ENCODE results near the gene AOPEP.

Gene AOPEP

DNA sequence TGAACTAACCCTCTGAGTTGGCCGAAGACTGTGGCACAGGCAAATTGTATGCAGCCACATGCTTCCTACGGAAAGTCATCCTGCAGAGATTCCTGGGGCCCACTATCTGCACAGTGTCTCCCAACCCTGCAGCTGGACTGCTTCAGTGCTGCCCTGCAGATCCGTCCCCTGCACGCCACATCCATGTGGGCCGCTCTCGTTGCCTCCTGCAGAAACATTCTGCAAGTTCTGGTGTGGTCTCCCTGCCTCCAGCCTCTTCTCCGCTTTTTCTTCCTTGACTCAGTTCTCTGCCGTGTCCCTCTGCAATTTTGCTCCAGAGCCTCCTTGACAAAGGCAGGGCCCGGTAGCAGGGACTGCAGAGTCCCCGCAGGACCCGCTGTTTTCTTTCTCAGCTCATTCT is 249.0 kb downstream of the AOPEP start:
- no peak for DNase-seq

DNA sequence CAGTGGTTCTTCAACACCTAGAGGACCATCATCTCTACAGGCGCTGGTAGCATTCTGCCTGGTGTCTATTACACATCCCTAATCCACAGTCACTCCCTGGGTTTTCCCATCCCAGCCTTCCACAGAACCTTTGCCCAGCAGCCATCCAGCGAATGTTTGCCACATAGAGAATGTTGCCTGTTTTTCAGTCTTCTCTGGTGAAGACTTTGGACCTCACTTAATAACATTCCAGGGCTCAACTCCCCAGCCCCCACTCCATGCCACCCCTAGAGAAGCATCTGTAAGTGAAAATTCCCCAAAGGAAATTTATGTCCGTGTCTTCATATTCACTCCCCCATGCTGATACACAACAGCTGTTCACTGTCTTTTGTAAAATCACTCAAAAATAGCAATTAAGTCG is 249.6 kb downstream of the AOPEP start:
- DNase-seq, result no peak

DNA sequence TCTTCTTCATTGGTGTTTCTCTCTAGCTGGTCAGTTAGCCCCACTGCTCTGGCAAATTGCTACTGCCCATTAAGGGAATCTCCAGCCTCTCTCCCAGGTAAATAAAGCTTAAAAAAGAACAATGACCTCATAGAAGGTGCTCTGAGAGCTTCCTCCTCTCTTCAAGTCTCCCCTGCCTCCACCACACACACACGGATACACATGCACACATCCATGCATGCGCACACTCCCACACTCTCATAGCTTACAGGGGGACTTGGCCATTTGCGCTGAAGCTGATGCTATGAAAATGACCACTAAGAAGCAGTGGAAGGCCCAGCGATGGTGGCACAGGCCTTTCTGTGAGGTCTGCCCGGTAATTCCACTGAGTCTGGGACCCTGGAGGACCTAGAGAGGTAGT is 250.9 kb downstream of the AOPEP start:
- no peak for DNase-seq

DNA sequence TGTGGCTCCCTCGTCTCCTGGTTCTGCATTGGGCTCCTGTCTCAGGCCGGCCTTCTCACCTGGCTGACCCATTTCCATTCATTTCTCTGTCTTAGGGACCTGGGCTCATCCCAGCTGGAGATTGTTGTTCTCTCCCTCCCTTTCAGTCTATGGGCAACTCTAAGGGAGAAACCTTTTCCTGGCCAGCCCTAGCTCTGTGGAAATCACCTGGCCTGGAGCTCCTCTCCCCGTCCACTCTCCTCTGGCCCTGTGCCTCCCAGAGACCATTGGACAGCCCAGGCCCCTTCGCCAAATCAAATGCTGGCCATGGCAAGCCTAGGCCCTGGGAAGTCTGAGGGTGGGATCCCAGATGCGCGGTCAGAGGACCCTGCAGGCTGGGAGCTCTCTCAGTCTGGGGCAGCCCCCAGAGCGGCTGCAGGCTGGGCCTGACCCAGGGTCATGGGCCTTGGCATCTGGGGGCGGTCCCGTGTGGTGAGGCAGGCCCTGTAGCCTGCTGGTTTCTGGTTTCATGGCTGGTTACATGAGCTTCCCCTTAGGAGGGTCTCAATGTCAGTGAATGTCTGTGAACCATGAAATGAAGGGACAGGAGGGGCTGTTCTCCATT is 253.5 kb downstream of the AOPEP start:
- no peak for DNase-seq

DNA sequence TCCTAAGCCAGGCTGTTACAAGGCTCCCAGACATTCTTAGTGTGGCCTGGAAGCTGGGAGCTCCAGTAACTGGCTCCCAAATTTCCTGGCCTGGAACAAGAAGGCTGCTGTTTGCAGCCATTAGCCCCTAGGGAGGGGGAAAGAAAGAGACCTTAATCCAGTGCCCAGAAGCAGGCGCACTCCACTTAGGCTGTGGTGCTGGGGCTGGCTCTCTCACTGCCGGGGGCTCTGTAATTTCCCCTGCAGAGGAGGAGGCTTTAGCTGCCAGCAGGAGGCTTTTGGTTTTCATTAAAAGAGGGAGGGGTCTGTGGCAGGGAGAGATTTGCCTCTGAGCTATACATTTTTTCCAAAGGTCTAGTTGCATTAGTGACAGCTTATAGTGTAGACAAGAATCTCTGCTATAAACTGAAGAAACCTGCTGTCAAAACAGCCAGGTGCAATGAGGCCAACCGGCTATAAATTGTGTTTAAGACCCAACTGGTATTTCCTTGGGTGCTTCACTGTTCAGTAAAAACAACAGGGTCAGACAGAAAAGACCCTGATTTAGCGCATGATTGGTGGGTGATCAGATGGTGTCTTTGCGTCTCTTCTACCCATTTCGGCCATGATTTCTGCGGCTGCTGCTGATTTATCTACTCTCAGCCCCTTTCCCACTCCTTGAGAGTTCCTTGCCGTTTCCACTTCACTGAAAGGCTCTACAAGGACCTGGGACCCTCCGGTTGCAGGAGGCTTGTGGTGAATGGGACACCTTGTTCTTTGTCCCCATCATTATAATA is 254.6 kb downstream of the AOPEP start:
- DNase-seq, result no peak

DNA sequence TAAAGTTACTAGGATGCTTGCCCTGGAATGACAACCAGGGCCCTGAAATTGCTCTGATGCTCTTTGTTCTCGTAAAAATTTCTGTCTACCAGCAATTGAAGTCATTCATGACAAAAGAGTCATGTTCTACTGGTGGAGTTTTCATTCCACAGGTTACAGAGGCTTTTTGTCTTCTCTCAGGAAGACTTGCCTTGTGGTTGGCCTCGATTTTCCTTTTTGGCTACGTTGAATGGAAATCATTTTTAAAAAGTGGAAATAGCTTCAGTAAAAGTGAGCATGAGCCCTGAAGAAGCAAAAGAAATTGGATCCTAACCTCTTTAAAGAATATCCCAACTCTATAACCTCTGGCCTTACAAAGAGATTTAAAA is 255.2 kb downstream of the AOPEP start:
- no peak for DNase-seq

DNA sequence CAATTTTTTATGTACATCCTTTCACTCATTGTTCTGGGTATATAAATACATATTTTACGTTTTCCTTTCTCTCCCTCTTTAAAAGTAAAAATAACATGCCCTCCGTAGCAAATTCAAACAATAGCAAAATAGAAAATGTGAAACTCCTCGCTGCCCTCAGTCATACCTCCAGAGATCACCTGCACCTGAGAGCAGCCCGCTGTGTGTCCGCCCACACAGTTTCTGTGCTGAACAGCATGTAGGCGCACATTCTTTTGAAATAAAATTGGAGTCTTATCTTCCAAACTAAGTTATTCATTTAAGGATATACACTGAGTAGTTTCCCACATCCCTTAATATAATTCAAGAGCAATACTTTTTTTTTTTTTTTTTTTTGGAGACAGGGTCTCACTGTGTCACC is 255.7 kb downstream of the AOPEP start:
- no peak for DNase-seq

DNA sequence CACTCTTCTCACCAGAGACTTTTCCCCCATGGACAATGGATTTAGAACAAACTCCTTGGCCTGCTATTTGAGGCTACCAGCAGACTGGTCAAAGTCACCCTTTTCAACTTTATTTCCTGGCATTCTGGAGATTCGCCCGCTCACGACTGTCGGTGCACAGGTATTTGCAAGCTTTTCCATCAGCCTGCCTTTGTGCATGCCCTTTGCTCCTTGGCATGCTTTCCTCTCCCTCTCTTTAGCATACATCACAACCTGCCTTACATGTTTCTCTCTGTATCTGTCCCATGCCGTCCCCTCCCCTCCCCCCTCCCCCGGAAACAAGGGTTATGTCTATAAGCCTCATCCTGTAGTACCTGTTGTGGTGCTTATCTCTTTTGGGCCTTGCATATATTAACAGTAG is 257.1 kb downstream of the AOPEP start:
- no peak for DNase-seq

DNA sequence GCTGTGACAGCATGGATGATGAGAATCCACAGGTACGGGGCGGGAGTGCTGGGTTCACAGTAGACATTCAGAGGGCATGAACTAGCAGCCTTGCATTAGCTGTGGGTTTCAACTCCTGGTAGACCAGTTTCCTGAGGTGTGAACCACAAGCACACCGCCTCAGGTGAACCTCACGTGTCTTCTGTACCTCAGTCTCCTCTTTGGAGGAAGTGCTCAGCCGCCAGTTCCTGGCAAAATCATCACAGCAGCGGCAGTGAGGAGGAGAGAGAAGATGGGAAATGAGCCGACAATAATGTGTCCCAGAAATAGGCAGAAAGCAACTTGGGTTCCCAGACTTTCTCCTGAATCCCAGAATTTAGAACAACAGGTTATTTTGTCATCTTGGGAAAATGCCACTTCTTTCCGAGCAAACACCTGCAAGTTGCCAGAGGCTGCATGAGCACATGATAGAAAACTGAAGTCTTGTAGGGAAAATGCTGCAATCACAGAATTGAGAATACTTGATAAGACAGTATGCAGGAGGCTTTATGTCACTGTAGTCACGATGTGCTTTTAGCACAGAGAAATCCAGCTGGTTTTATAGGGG is 258.5 kb downstream of the AOPEP start:
- DNase-seq, result no peak

DNA sequence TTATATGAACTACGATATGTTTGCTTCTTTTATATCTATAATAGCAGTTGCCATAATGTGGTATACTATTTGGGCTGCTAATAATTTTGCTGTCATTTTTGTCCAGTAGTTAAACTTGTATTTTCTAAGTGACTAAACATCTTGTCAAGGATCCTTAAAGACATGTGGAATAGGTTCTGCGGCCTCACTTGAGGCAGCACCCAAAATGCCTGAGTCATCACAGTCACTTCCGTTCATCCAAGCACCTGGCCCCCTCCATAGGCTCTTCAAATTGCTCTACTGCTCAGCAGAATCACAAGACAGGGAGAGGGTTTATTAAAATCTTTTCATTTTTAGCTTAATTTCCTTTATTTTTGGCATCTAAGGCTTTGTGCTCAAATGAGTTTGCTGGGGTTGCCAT is 259.1 kb downstream of the AOPEP start:
- DNase-seq, result no peak

DNA sequence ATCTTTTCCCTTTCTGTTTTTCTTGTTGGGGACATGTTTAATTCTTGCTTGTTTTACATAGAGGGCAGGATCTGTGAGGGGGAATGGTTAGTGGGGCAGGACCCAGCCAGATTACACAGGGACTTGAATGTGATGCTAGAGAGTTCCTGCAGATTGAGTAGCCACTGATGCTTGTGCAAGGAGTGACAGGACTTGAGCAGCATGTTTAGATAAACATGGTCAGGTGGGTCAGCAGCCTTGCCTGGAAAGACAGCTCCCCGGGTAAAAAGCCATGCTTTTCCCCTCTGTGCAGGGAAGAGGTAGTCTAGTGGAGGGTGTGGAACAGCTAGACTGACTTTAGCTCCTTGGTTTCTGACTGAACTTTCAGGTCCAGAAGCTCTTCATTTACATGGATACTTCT is 261.2 kb downstream of the AOPEP start:
- no peak for DNase-seq

DNA sequence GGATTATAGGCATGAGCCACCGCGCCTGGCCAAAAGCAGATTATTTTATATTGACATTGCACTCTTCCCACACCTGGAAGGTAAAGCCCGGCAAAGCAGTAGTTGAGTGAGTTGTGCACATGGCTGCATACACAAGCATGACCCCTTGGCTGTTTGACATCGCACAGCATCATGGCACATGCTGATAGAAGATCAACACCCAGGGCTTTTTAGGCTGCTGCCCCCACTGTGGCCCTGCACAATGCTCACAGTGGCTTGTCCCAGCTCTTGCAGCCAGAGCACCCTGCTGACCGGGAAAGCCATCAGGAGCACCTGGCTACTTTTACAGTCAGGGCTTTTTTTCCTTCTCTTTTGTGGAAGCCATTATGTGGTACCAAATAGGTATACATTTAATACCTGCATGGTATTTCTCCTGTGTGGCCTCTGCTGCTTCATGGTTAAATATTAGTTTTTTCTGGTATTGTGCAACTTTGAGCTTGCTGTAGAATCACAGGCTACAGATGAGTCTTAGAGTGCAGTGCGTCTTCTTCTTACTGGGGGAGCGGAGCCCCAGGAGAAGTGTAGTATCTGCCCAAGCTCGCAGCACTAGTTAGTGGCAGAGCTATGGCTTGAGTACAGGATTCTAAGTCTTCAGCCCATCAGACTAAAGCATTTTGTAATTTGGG is 264.5 kb downstream of the AOPEP start:
- no peak for DNase-seq

DNA sequence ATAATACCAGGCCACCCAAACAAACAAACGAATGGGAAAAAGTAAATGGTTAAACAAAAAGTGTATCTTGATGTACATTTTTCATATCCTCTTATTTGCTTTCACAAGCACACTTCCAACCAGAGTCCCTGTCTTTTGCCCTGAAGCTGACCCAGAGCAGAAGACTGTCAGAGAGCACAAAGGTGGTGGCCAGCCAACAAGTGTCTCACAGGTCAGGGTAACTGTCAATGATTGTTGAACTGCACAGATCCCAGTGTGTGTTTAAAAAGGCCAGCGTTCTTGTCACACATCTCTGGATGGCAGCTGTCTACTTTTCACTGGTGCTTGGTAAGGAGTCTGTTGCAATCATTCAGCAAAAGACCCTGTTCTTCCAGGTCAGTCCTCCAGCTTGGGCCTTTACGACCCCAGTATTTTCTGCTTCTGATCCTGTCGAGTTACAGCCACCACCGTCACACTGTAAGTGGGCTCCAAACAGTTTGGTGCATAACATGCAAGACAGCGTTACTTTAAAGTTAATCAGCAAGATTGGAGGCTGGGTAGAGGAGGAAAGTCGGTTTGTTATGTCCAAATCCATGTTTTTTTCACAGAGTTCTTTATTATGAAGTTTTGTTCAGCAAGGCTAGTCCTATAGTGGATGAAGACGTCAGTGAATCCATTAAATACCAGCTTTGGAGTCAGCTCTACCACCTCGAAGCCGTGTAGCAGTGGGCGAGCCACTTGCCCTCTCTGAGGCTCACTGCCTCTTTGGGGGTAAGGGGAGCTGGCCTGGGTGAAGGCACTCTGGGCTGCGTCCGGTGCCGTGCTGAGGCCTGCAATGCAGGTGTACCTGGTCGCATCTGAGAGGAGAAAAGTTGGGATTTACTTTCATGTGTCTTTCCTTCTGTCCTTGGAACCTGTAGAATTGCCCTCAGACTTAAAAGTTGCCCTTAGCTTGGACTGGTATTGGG is 265.7 kb downstream of the AOPEP start:
- no peak for DNase-seq

DNA sequence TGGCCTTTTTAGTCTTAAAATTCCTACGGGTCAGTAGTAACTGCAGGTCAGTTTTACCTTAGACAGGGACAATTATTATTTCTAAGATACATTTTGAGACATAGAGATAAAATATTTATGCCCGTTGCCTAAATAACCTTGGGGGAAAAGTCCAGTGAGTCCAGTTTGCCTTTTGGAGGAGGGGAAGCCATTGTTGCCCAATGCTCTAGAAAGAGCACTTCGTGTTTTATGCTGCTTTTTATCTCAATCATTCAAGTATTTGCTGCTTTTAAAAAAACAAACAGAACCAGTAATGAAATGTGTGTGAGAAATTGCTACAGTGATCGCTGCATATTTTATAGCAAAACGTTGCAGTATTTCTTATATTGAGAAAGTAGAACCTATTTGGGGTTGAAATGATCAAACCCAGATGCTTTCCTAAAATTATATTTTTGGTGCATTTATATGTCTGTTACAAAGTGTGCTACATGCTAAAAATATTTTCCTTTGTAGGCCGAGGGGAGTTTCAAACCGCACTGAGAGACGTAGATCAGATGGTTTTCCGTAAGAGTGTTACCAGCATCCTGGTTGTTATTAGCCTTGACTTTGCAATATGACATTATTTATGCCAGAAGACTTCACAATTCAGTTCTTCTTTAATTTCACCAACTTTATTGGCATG is 266.8 kb downstream of the AOPEP start:
- DNase-seq, result no peak

DNA sequence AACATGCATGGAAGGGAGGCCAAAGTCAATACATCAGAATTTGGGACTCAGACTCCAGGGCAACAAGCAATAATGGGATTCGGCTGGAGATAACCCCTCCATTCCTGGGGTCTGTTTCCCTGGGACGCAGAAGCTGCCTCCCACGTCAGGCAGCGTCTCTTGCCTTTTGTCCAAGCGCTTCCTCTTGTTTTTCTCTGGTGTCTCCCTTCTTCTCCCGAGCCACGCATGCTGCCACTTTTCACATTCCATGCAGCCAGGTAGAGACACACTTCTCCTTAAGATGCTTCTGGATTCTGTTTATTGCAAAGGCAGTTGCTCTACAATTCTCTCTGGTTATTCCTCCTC is 267.3 kb downstream of the AOPEP start:
- DNase-seq, result no peak

DNA sequence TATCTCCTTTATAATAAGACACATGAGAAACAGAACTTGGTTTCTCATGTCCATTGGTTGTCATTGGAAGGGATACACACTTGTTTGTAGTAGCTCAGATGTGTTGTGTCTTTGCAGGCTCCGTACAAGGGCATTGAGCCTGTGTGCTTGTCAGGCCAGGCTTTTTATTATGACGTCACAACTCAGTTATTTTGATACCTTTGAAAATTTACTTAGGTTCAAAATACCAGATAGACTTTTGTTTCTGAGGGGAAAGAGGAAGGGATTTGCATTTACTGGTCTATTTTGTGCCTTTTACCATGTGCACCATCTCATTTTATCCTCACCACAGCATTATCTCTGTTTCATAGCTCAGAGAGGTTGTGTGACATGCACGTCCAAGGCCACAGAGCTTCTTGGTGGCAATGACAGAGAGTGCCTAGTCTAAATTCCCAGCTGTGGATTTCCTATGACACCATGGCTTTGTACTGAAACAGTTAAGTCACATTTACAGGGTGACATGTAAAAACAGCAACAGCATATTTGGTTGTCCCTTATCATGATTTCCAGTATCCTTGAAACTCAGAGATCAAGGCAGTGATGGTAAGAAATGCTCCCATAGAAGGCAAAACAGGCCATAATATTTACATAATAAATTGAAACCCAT is 268.7 kb downstream of the AOPEP start:
- DNase-seq, result no peak

DNA sequence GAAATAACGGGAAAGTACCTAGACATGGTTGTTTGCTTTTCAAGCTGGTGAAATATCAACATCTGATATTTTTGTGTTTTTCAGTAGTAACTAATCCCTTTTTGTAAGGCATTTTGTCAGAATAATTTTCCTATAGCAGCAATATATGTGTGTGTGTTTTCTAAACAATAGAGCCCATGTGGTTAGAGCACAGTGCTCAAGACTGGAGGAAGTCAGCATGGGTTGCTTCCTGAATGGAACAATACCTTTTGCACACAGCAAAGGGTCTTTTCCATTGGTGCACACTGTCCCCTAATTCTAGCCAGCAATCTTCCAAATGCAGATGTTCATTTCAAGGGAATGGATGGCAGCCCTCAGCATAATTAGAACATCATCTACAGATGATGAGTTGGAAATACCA is 270.1 kb downstream of the AOPEP start:
- DNase-seq, result no peak

DNA sequence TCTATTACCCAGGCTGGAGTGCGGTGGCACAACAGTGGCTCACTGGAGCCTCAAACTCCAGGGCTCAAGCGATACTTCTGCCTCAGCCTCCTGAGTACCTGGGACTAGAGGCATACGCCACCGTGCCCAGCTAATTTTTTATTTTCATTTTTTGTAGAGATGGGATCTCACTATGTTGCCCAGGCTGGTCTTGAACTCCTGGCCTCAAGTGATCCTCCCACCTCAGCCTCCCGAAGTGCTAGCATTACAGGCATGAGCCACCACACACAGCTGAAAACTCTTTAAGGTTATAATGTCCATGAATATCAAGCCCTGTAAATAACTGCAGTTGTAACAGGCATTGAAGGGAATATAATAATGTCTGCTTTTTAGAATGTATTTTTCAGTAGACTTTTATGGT is 271.2 kb downstream of the AOPEP start:
- no peak for DNase-seq

DNA sequence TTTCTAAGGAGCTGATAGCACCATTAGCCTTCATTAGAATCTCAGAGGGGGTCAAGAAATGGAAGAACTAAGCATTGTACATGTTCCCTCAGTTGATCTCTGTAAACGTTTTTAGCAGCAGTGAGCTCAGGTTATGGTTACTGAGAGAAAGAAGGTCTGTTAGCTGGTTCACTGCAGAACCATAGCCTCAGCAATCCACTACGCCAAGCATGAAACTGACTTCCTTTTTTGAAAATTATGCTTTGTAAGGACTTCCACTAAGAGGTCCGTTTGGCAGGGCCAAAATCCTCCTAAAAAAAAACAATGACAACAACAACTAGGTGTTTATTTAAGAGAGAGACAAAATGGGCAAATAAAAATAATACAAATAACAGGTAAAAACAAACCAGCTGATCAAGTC is 273.3 kb downstream of the AOPEP start:
- no peak for DNase-seq

DNA sequence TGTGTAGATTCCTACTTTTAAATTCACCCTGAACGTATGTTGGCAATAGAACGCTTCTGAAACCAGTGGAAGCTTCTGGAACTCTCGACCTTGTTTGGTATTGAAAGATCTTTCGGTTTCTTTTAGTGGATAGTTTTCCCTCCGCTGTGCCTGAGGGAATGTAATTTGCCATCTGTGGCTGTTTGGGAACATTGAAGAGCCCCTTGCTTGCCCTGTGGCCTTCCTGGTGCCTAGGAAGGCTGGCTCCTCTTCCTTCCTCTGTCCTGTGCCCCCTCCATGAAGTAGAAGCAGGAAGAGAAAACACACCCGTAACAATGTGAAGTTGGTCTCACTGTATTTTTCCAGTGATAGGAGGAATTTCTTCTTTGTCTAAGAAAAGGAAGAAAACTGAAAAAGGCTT is 274.3 kb downstream of the AOPEP start:
- no peak for DNase-seq

DNA sequence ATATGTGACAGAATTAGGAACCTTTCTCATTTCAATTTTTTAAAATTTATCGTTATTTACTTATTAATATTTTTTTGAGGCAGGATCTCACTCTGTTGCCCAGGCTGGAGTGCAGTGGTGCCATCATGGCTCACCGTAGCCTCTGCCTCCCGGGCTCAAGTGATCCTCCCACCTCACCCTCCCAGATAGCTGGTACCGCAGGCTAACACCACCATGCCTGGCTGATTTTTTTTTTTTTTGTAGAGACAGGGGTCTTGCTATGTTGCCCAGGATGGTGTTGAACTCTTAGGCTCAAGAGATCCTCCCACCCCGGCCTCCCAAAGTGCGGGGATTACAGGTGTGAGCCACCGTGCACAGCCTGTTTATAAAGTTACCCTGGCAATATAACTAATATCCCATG is 275.2 kb downstream of the AOPEP start:
- no peak for DNase-seq
